Cardiac fibroblast (primary cell): ENCODE results near the gene HTR1B.
A peak's percentile ranks its signal among the peaks of the same experiment; 100 is the strongest.

ENCODE experiments used
- DNase-seq, 2 donors: peaks; one replicate each; pipeline versions ENCODE4 v3.0.0 to v3.0.0-alpha.2; 2010; ENCODE audit warnings: low read depth in 2 of 2
- H3K4me3 ChIP-seq, 2 donors: replicated peaks in 1 of 2; 1 replicate in 1 of 2; 2 replicates in 1 of 2; pipeline ENCODE4 v1.5.1; 2011; ENCODE audit warnings: low read depth in 2 of 2, low read length in 2 of 2, mild to moderate bottlenecking in 2 of 2, moderate library complexity in 1 of 2
- TF ChIP-seq, protein P1 (sequence below): IDR thresholded peaks from one replicate; pipeline ENCODE4 v1.5.1; 2011; ENCODE audit warnings: low read depth, mild to moderate bottlenecking, low read length, inconsistent platforms

Gene HTR1B, protein sequence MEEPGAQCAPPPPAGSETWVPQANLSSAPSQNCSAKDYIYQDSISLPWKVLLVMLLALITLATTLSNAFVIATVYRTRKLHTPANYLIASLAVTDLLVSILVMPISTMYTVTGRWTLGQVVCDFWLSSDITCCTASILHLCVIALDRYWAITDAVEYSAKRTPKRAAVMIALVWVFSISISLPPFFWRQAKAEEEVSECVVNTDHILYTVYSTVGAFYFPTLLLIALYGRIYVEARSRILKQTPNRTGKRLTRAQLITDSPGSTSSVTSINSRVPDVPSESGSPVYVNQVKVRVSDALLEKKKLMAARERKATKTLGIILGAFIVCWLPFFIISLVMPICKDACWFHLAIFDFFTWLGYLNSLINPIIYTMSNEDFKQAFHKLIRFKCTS

GRCh38 chr6:77463308-77463860 is at the start of gene HTR1B:
Gene HTR1B (minus strand): TSS chr6:77463491. CDS start chr6:77463403, 88 bp downstream.
- peak in 1 of 2 donors; percentile 68 for DNase-seq
- TF ChIP-seq, protein P1, sequence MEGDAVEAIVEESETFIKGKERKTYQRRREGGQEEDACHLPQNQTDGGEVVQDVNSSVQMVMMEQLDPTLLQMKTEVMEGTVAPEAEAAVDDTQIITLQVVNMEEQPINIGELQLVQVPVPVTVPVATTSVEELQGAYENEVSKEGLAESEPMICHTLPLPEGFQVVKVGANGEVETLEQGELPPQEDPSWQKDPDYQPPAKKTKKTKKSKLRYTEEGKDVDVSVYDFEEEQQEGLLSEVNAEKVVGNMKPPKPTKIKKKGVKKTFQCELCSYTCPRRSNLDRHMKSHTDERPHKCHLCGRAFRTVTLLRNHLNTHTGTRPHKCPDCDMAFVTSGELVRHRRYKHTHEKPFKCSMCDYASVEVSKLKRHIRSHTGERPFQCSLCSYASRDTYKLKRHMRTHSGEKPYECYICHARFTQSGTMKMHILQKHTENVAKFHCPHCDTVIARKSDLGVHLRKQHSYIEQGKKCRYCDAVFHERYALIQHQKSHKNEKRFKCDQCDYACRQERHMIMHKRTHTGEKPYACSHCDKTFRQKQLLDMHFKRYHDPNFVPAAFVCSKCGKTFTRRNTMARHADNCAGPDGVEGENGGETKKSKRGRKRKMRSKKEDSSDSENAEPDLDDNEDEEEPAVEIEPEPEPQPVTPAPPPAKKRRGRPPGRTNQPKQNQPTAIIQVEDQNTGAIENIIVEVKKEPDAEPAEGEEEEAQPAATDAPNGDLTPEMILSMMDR = no peak
- H3K4me3 ChIP-seq = peak within 1 kb of the TSS; percentile 52 to 64

- TF ChIP-seq, protein P1 = no peak
- DNase-seq = no peak
- H3K4me3 ChIP-seq = no peak overlapping the region
Observed at GRCh38 chr6:77512554-77512953, 49.3 kb upstream of the HTR1B start.

DNA sequence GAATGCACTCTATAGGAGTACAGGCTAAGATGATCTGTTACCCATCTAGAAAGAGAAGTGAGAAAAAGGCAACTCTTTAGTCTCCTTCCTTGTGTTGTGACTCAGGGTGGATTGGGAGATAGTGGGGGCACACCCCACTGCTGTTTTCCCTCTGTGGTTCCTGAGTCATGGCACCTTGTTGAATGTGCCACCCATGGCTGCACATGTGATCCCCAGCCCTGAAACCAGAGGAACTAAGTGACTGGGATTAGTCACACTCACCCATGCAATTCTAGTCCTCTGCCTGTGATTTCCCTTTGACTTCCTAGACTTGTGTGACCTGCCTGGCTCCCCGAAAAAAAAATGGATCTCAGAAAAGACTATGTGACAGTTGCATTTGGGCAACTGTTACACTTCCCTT is 48.6 kb upstream of the HTR1B start:
- DNase-seq = peak in 1 of 2 donors; percentile 2
- no peak overlapping the region for H3K4me3 ChIP-seq
- TF ChIP-seq, protein P1 = no peak

DNA sequence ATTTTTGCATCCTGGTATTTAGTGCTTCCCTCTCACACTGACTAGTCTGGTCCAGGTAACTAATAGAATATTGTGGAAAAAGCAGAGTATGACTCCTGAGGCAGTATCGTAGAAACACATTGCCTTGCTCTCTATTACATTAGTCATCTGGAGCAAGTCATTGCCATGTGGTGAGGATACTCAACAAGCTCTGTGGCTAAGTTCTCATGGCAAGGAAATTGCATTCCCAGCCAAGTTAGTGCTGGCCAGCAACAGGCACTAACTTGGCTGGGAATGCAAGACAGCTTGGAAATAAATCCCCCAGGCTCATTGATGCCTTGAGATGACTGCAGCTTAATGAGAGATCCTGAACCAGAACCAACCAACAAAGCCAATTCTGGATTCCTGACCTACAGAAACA is 39.7 kb upstream of the HTR1B start:
- no peak overlapping the region for H3K4me3 ChIP-seq
- TF ChIP-seq, protein P1 = no peak
- peak in 1 of 2 donors; percentile 4 for DNase-seq

GRCh38 chr6:77492530-77492929 is 29.2 kb upstream of the HTR1B start:
- TF ChIP-seq, protein P1 = no peak
- no peak for DNase-seq
- no peak overlapping the region for H3K4me3 ChIP-seq

GRCh38 chr6:77487808-77488425 is 24.6 kb upstream of the HTR1B start:
- no peak overlapping the region for H3K4me3 ChIP-seq
- TF ChIP-seq, protein P1 = no peak
- no peak for DNase-seq
